D341Med (cell line): ENCODE results near the gene TSSK6.

ENCODE experiments used
- DNase-seq: peaks from one replicate; pipeline ENCODE4 v3.0.0; 2012; ENCODE audit warnings: low spot score

Gene TSSK6

GRCh38 chr19:19544954-19545591 is 29.7 kb upstream of the TSSK6 start:
- no peak for DNase-seq

DNA sequence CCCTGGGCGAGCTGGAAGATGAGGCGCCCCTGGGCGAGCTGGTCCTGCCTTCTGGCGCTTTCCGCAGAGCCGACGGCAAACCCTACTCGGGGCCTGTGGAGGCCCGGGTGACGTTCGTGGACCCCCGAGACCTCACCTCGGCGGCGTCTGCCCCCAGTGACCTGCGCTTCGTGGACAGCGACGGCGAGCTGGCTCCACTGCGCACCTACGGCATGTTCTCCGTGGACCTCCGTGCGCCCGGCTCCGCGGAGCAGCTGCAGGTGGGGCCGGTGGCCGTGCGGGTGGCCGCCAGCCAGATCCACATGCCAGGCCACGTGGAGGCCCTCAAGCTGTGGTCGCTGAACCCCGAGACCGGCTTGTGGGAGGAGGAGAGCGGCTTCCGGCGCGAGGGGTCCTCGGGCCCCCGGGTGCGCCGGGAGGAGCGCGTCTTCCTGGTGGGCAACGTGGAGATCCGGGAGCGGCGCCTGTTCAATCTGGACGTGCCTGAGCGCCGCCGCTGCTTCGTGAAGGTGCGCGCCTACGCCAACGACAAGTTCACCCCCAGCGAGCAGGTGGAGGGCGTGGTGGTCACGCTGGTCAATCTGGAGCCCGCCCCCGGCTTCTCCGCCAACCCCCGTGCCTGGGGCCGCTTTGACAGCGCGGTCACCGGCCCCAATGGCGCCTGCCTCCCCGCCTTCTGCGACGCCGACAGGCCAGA is 29.1 kb upstream of the TSSK6 start:
- DNase-seq, result no peak

DNA sequence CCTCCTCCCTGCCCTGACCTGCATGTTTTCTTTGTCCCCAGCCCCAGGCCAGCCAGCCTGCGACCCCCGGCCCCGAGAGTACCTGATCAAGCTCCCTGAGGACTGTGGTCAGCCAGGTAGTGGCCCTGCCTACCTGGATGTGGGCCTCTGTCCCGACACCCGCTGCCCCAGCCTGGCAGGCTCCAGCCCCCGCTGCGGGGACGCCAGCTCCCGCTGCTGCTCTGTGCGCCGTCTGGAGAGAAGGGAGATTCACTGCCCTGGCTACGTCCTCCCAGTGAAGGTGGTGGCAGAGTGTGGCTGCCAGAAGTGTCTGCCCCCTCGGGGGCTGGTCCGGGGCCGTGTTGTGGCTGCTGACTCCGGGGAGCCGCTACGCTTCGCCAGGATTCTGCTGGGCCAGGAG is 28.3 kb upstream of the TSSK6 start:
- DNase-seq, result no peak

DNA sequence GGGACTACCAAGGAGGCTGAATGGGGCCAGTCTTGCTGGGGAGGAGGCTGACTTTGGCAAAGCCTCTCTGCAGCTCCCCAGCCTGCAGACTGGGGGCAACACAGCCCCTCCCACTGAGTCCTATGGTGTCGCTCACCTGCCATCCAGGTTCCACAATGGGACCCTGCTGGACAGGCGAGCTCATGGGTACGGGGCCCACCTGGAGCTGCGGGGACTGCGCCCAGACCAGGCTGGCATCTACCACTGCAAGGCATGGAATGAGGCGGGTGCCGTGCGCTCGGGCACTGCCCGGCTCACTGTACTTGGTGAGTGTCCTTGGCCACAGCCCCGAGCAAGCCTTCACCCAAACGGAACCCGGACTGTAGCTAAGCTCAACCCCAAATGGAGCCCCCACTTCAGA is 27.8 kb upstream of the TSSK6 start:
- no peak for DNase-seq

DNA sequence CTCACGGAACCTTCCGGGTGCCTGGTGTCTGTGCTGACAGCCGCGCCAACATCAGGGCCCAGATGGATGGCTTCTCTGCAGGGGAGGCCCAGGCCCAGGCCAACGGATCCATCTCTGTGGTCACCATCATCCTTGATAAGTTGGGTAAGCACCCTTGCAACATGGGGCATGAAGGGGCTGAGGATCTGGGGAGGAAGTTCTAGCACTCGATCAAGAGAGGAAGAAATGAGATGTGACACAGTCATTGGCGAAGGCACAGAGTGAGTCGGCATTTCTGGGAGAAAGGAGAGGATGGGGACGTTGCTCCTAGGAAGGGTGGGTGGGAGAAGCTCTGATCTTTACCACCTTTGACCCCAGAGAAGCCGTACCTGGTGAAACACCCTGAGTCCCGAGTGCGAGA is 27.2 kb upstream of the TSSK6 start:
- no peak for DNase-seq

- no peak for DNase-seq
Observed at GRCh38 chr19:19541616-19542015, 26.3 kb upstream of the TSSK6 start.

DNA sequence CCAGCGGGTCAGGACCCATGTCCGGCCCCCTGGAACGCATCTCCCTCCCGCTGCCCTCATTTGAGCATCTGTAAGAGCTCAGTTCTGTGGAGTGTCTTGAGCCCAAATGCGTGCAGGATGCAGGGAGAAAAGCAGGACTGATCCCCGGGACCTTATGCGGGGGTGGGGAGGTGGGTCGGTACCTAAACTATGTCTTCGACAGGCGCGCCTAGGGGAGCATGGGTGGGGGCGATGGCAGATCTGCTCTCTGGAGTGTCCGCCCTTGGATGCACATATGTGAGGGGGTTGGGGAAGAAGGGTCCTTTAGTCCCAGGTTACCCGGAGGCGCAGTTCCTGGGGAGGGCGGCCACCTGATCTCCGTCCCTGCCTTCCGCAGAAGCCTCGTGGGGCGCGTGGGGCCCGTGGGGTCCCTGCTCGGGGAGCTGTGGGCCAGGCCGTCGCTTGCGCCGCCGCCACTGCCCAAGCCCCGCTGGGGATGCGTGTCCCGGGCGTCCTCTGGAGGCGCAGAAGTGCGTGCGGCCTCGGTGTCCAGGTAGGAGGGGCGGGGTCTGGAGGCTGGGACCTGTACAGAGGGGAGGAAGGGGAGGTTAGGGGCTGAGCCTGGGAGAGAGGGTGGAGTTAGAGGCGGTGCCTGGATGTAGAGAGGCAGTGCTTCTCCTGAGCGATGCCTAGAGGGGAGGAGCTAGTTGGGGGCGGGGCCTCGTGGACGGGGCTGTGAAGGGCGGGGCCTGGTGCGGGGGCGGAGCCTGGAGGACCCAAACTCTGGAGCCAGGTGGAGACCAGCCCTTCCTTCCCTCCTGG is 25.6 kb upstream of the TSSK6 start:
- no peak for DNase-seq

- DNase-seq, result no peak
Observed at GRCh38 chr19:19540064-19540714, 24.8 kb upstream of the TSSK6 start.

GRCh38 chr19:19539698-19540063 is 24.3 kb upstream of the TSSK6 start:
- no peak for DNase-seq

DNA sequence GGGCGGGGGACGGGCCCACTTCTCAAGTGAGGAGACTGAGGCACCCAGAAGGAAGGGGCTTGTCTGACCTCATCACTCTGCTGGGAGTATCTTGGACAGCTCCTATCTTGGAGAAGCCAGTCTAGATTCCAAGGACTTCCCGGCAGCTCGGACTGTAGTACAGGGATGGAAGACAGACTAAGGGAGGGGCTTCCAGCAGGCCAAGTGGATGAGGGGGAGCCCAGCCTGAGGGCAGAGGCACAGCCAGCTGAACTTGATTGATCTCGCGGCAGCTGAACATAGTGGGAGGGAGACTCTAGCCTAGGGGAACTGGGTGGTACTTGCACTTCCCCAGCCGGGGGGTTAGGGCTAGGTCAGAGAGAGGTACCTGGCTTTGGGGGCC is 23.4 kb upstream of the TSSK6 start:
- no peak for DNase-seq

GRCh38 chr19:19538061-19538784 is 22.9 kb upstream of the TSSK6 start, which contains the start of gene CILP2:
Gene CILP2, plus strand, starts transcription at chr19:19538265. Its CDS starts 85 bp downstream, at chr19:19538350.
- DNase-seq, result no peak

DNA sequence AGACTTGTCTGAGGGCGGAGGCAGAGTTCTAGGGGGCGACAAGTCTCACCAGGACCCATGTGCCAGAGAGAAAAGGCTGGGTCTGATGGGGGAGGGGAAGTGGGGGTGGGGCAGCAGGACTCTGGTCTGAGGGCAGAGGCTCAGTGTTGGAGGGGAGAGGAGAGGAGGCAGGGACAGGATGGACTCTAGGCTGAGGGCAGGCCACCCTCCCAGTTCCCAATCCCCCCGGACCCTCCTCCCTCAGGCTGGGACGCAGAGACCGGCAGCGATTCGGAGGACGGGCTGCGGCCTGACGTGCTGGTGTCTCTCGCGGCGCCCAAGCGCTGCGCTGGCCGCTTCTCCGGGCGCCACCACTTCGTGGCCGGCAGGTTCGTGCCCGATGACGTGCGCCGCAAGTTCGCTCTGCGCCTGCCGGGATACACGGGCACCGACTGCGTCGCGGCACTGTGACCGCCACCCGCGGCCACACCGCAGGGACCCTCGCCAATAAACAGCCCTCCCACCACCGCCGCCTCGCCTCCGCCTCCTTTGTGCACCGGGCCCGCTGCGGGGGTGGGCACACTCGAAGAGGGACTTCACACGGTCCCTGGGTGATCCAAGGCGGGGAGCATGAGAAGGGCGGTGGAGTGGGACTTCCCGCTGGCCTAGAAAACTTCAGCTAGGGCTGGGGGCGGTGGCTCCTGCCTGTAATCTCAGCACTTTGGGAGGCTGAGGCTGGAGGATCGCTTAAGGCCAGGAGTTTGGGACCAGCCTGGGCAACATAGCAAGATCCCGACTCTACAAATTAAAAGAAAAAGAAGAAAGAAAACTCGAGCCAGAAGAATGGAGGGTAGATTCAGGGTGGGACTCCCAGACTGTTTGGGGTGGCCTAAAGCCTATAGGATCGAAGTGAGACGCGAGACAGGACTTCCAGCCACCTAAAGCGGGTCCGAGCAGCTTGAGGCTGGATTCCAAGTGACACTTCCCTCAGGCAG is 22.0 kb upstream of the TSSK6 start:
- no peak for DNase-seq

- DNase-seq, result no peak
Observed at GRCh38 chr19:19535311-19536191, 20.2 kb upstream of the TSSK6 start.

DNA sequence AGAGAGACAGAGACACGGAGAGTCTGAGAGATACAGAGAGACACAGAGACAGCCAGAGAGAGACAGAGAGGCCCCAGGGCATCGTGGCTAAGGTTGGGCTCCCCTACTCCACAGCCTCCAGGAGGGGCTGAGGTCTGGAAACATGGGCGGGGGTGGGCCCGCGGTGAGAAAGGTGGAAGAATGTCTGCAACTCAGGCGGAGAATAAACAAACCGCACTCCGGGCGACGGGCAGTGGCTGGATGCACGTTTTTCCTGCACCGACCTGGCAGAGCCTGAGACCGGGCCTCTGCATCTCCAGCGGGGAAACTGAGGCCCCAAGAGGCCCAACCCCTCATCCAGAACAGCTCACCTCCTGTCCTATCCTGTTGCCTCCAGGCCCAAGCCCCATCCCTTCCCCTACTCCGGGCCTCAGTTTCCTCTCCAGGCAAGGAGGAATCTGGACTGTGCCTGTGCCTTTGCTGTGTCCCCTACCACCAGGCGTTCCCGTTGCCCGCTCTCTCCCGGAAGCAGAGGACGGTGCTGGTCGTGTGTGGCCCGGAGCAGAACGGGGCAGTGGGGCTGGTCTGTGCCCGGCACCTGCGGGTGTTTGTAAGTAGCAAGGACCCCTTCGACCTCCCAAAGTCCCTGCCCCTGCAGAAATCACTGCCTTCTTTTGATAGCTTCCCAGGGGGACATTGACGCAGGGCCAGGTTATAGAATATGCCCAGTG is 19.4 kb upstream of the TSSK6 start:
- no peak for DNase-seq

DNA sequence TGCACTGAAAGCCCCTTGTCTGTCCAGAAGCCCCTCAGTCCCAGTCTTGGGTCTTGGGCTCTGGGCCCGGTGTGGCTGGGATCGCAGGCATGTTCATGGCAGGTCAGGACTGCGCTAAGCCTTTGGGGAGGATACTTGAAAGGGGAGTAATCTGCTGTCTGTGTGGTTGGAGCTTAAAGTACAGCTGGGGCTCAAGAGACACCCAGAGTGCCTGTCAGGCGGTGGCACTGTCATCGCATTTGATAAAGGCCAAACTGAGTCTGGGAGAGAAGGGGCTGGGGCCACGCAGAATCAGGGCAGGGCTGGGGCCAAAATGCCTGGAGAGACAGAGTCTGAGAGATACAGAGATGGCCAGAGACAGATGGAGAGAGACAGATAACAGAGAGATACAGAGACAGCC is 18.5 kb upstream of the TSSK6 start:
- DNase-seq, result peak; percentile 70

GRCh38 chr19:19532806-19533701 is 17.7 kb upstream of the TSSK6 start:
- no peak for DNase-seq

GRCh38 chr19:19531951-19532805 is 16.8 kb upstream of the TSSK6 start:
- peak; percentile 91 for DNase-seq
